Neural cell (in vitro differentiated cells): ENCODE measurements around the gene ABAT. TPM values are rescaled to one million over a fixed set of nuclear protein-coding genes. Genes with fewer than 3 reads are reported as not detected.
A peak's percentile ranks its signal among the peaks of the same experiment; 100 is the strongest.

ENCODE experiments used
- H2AFZ ChIP-seq: fragments of 200-600, 300-800 bp; sonication (generic), shearing (Covaris generic); 2 replicates; pipeline ENCODE4 v1.6.0; 2014; ENCODE audit warnings: low read depth, mild to moderate bottlenecking, antibody characterized with exemption, low read length, moderate library complexity
- H3F3A ChIP-seq: fragments of 200-600 bp; shearing (Covaris generic); 2 replicates; pipeline ENCODE4 v1.6.1; 2016; ENCODE audit warnings: mild to moderate bottlenecking, moderate library complexity, mixed read lengths, antibody characterized with exemption, low read length; ENCODE audit not compliant: insufficient read depth, poor library complexity, severe bottlenecking
- H3K27ac ChIP-seq: fragments of 200-600, 300-800 bp; sonication (generic), shearing (Covaris generic); 2 replicates; pipeline ENCODE4 v1.5.1; 2014; ENCODE audit warnings: mild to moderate bottlenecking, low read length, moderate library complexity
- H3K27me3 ChIP-seq: fragments of 300-800, 200-600 bp; sonication (generic), shearing (Covaris generic); 2 replicates; pipeline ENCODE4 v1.6.0; 2014; ENCODE audit warnings: mild to moderate bottlenecking, low read depth, low read length, moderate library complexity; ENCODE audit not compliant: insufficient read depth
- H3K36me3 ChIP-seq: fragments of 300-800, 200-600 bp; sonication (generic), shearing (Covaris generic); 2 replicates; pipeline ENCODE4 v1.5.1; 2014; ENCODE audit warnings: mild to moderate bottlenecking, antibody characterized with exemption, low read length, moderate library complexity; ENCODE audit not compliant: insufficient read depth
- H3K4me2 ChIP-seq: fragments of 300-800, 200-600 bp; sonication (generic), shearing (Covaris generic); 2 replicates; pipeline ENCODE4 v1.6.0; 2014; ENCODE audit warnings: mild to moderate bottlenecking, low read length
- H3K4me3 ChIP-seq: fragments of 300-800, 200-600 bp; sonication (generic), shearing (Covaris generic); 2 replicates; pipeline ENCODE4 v1.5.1; 2014; ENCODE audit warnings: mild to moderate bottlenecking, low read length, moderate library complexity
- H3K79me2 ChIP-seq: fragments of 200-600 bp; shearing (Covaris generic); replicated peaks from 2 replicates; pipeline ENCODE4 v1.6.0; 2014; ENCODE audit warnings: mild to moderate bottlenecking, low read length, moderate library complexity; ENCODE audit not compliant: insufficient read depth
- H3K9ac ChIP-seq: fragments of 300-800, 200-600 bp; sonication (generic), shearing (Covaris generic); 2 replicates; pipeline ENCODE4 v1.6.1; 2016; ENCODE audit warnings: mild to moderate bottlenecking, low read length, mixed read lengths
- H3K9me2 ChIP-seq: fragments of 200-600 bp; shearing (Covaris generic); 2 replicates; pipeline ENCODE4 v1.6.1; 2016; ENCODE audit warnings: mild to moderate bottlenecking, low read length, mixed read lengths; ENCODE audit not compliant: insufficient read depth
- H3K9me3 ChIP-seq: fragments of 200-600, 300-800 bp; sonication (generic), shearing (Covaris generic); 2 replicates; pipeline ENCODE4 v1.6.1; 2016; ENCODE audit warnings: mild to moderate bottlenecking, mixed run types, low read length, moderate library complexity, mixed read lengths
- H4K20me1 ChIP-seq: fragments of 200-600 bp; shearing (Covaris generic); 2 replicates; pipeline ENCODE4 v1.6.1; 2016; ENCODE audit warnings: mild to moderate bottlenecking, mixed run types; ENCODE audit not compliant: insufficient read depth
- CTCF ChIP-seq: fragments of 450-650 bp; IDR thresholded peaks from 2 replicates; pipeline ENCODE4 v1.5.1; 2014; ENCODE audit warnings: antibody characterized with exemption, mild to moderate bottlenecking, moderate library complexity; ENCODE audit not compliant: poor library complexity, severe bottlenecking
- EP300 ChIP-seq: fragments of 450-650 bp; conservative IDR thresholded peaks from 2 replicates; pipeline ENCODE4 v1.6.1; 2014; ENCODE audit warnings: antibody characterized with exemption, mild to moderate bottlenecking, moderate library complexity; ENCODE audit not compliant: poor library complexity, severe bottlenecking
- EZH2 ChIP-seq: fragments of 200-600, 300-800 bp; shearing (Covaris generic), sonication (generic); IDR thresholded peaks from 2 replicates; pipeline ENCODE4 v1.6.1; 2014; ENCODE audit warnings: antibody characterized with exemption, low read length, borderline replicate concordance, mild to moderate bottlenecking; ENCODE audit not compliant: insufficient read depth, poor library complexity, severe bottlenecking
- MXI1 ChIP-seq: fragments of 450-650 bp; conservative IDR thresholded peaks from 2 replicates; pipeline ENCODE4 v1.6.1; 2014; ENCODE audit warnings: antibody characterized with exemption, mild to moderate bottlenecking; ENCODE audit not compliant: poor library complexity, severe bottlenecking
- POLR2AphosphoS5 ChIP-seq: IDR thresholded peaks from 2 replicates; pipeline ENCODE4 v1.6.1; 2012
- RAD21 ChIP-seq: fragments of 450-650 bp; conservative IDR thresholded peaks from 2 replicates; pipeline ENCODE4 v1.6.1; 2014; ENCODE audit warnings: antibody characterized with exemption, mild to moderate bottlenecking, moderate library complexity
- REST ChIP-seq: IDR thresholded peaks from 2 replicates; pipeline ENCODE4 v1.6.1; 2012; ENCODE audit warnings: borderline replicate concordance
- SMC3 ChIP-seq: fragments of 450-650 bp; conservative IDR thresholded peaks from 2 replicates; pipeline ENCODE4 v1.6.1; 2014; ENCODE audit warnings: antibody characterized with exemption, mild to moderate bottlenecking, moderate library complexity; ENCODE audit not compliant: poor library complexity
- TAF1 ChIP-seq: IDR thresholded peaks from 2 replicates; pipeline ENCODE4 v1.6.1; 2012; ENCODE audit warnings: low read depth
- polyA plus RNA-seq: library from polyadenylated mRNA; depleted of rRNA; stranded (reverse); fragments of >200 nt; gene quantifications from 2 replicates; pipeline ENCODE4 v1.2.3, GENCODE V29; 2014

The ABAT gene
- polyA plus RNA-seq, 1 donor from 2014 or later, result 125 TPM

- Histone ChIP-seq H4K20me1 (no peaks in the 10 kb centered on the region), H2AFZ (no peak overlapping the region), H3K36me3 (no peaks in the 10 kb centered on the region), H3K4me3 (peak overlapping the region; percentile 76), H3K79me2 (peaks cover 21% of the 10 kb centered on the region), H3F3A (no peaks in the 10 kb centered on the region), H3K9ac (peak overlapping the region; percentile 68), H3K9me2 (no peaks in the 10 kb centered on the region), H3K9me3 (no peaks in the 10 kb centered on the region), H3K27ac (no peak overlapping the region), H3K27me3 (no peaks in the 10 kb centered on the region), H3K4me2 (peak overlapping the region; percentile 84)
- no peak for TF ChIP-seq EZH2
- no peak for TF ChIP-seq EP300
- TF ChIP-seq POLR2AphosphoS5, result no peak
- no peak for TF ChIP-seq CTCF
- no peak for TF ChIP-seq SMC3
- no peak for TF ChIP-seq MXI1
- no peak for TF ChIP-seq TAF1
- no peak for TF ChIP-seq REST
- TF ChIP-seq RAD21, result no peak
Measured at GRCh38 chr16:8675183-8676159, 1.1 kb downstream of the ABAT start.

- no peak overlapping the region for H2AFZ ChIP-seq
- no peaks in the 10 kb centered on the region for H3K9me3 ChIP-seq
- H3K4me3 ChIP-seq, result peak overlapping the region; percentile 76
- peaks cover 21% of the 10 kb centered on the region for H3K79me2 ChIP-seq
- no peaks in the 10 kb centered on the region for H4K20me1 ChIP-seq
- no peaks in the 10 kb centered on the region for H3K36me3 ChIP-seq
- no peak overlapping the region for H3K9ac ChIP-seq
- H3K4me2 ChIP-seq, result no peak overlapping the region
- H3K27me3 ChIP-seq, result no peaks in the 10 kb centered on the region
- no peaks in the 10 kb centered on the region for H3F3A ChIP-seq
- H3K27ac ChIP-seq, result no peak overlapping the region
- no peak for TF ChIP-seq POLR2AphosphoS5
- TF ChIP-seq RAD21, result no peak
- TF ChIP-seq TAF1, result no peak
- no peak for TF ChIP-seq MXI1
- no peak for TF ChIP-seq EP300
- TF ChIP-seq SMC3, result no peak
- TF ChIP-seq REST, result no peak
- TF ChIP-seq EZH2, result no peak
- no peak for TF ChIP-seq CTCF
- H3K9me2 ChIP-seq, result no peaks in the 10 kb centered on the region
Measured at GRCh38 chr16:8676160-8676547, 1.7 kb downstream of the ABAT start.
